ENCODE results near the gene FCHSD2. TPM values are rescaled to one million over a fixed set of nuclear protein-coding genes. Genes with fewer than 3 reads are reported as not detected.
"Not testable (repeated sequence)": the region's sequence is repeated elsewhere in the genome, so short reads cannot be mapped to it uniquely, and the experiment has no call there.

The FCHSD2 gene
- total and polyA plus RNA-seq, 9 donors, result 18.6 to 68.5 (median 53.8) TPM

GRCh38 chr11:72918851-72919250, 223.3 kb downstream of the FCHSD2 start:
- TF ChIP-seq EP300 (IDR thresholded peaks at IDR 0.05) (no peak), POLR2A (IDR thresholded peaks at IDR 0.05) (no peak), CTCF (IDR thresholded peaks at IDR 0.05) (no peak)
- no peak for DNase-seq
- intact Hi-C loops (cut with DNase I), result no loop called here
- Histone ChIP-seq H3K36me3 (no peaks in the 10 kb centered on the region), H3K4me1 (ENCODE audit: insufficient read depth) (peaks cover 5% of the 10 kb centered on the region), H3K27me3 (no peaks in the 10 kb centered on the region), H3K27ac (no peak overlapping the region), H3K4me3 (no peak overlapping the region), H3K9me3 (no peaks in the 10 kb centered on the region)

GRCh38 chr11:72912253-72912652, 229.9 kb downstream of the FCHSD2 start:
- no peaks in the 10 kb centered on the region for H3K27me3 ChIP-seq
- H3K36me3 ChIP-seq, result no peaks in the 10 kb centered on the region
- H3K4me3 ChIP-seq, result no peak overlapping the region
- intact Hi-C loops (cut with DNase I), result no loop called here
- TF ChIP-seq POLR2A (IDR thresholded peaks at IDR 0.05) (no peak), CTCF (IDR thresholded peaks at IDR 0.05) (no peak), EP300 (IDR thresholded peaks at IDR 0.05) (no peak)
- WGBS, 3 donors, result 98 to 100% (median 100%) methylated on average over 1 of the region's 1 CpG
- H3K9me3 ChIP-seq, result no peaks in the 10 kb centered on the region
- H3K27ac ChIP-seq, result no peak overlapping the region
- no peak for DNase-seq
- H3K4me1 ChIP-seq (ENCODE audit: insufficient read depth), result no peaks in the 10 kb centered on the region

GRCh38 chr11:72909558-72910388, 232.3 kb downstream of the FCHSD2 start:
- H3K4me3 ChIP-seq; H3K27ac ChIP-seq; intact Hi-C loops (cut with DNase I); DNase-seq; H3K36me3 ChIP-seq; H3K9me3 ChIP-seq; H3K27me3 ChIP-seq; H3K4me1 ChIP-seq (ENCODE audit: insufficient read depth): not testable (repeated sequence)
- 93 to 96% (median 93%) methylated on average over 41 to 42 of the region's 42 CpGs for WGBS, 3 donors

DNA sequence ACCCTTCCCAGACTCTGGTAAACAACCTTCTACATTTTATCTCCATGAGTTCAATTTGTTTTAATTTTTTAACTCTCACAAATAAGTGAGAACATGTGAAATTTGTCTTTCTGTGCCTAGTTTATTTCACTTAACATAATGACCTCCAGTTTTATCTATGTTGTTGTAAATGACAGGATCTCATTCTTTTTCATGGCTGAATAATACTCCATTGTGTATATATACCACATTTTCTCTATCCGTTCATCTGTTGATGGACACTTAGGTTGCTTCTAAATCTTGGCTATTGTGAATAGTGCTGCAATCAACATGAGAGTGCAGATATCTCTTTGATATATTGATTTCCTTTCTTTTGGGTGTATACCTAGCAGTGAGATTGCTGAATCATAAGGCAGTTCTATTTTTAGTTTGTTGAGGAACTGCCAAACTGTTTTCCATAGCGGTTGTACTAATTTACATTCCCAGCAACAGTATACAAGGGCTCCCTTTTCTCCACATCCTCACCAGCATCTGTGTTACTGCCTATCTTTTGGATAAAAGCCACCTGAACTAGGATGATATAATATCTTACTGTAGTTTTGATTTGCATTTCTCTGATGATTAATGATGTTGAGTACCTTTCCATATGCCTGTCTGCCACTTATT, 234.0 kb downstream of the FCHSD2 start:
- H3K4me1 ChIP-seq (ENCODE audit: insufficient read depth), result no peaks in the 10 kb centered on the region
- no peaks in the 10 kb centered on the region for H3K36me3 ChIP-seq
- DNase-seq, result no peak
- H3K9me3 ChIP-seq, result no peaks in the 10 kb centered on the region
- no peak overlapping the region for H3K27ac ChIP-seq
- WGBS, 3 donors, result 77 to 86% (median 78%) methylated on average over 2 of the region's 2 CpGs
- no peak for TF ChIP-seq EP300 (IDR thresholded peaks at IDR 0.05)
- TF ChIP-seq CTCF (IDR thresholded peaks at IDR 0.05), result no peak
- no peak for TF ChIP-seq POLR2A (IDR thresholded peaks at IDR 0.05)
- intact Hi-C loops (cut with DNase I), result no loop called here
- no peak overlapping the region for H3K4me3 ChIP-seq
- H3K27me3 ChIP-seq, result no peaks in the 10 kb centered on the region

- WGBS, 3 donors, result 95 to 98% (median 97%) methylated on average over 4 of the region's 4 CpGs
Observed at GRCh38 chr11:72904016-72904415, 238.1 kb downstream of the FCHSD2 start.

More at GRCh38 chr11:72904016-72904415, 238.1 kb downstream of the FCHSD2 start:
- DNase-seq, result no peak
- intact Hi-C loops (cut with DNase I), result no loop called here
- no peak for TF ChIP-seq EP300 (IDR thresholded peaks at IDR 0.05)
- no peak for TF ChIP-seq CTCF (IDR thresholded peaks at IDR 0.05)
- no peak for TF ChIP-seq POLR2A (IDR thresholded peaks at IDR 0.05)
- no peak overlapping the region for H3K27ac ChIP-seq
- H3K9me3 ChIP-seq, result no peaks in the 10 kb centered on the region
- no peaks in the 10 kb centered on the region for H3K4me1 ChIP-seq (ENCODE audit: insufficient read depth)
- no peaks in the 10 kb centered on the region for H3K36me3 ChIP-seq
- H3K4me3 ChIP-seq, result no peak overlapping the region
- H3K27me3 ChIP-seq, result no peaks in the 10 kb centered on the region
